ENCODE results near the gene ZNF451.
"Not testable (repeated sequence)": the region's sequence is repeated elsewhere in the genome, so short reads cannot be mapped to it uniquely, and the experiment has no call there.

ZNF451 gene

GRCh38 chr6:57090458-57091067 is 575 bp downstream of the ZNF451 start:
- DNase-seq (ENCODE audit: low read depth in 2 of 2), result not testable (repeated sequence)

- DNase-seq (ENCODE audit: low read depth in 2 of 2), result not testable (repeated sequence)
Measured at GRCh38 chr6:57091375-57091774, 1.4 kb downstream of the ZNF451 start.

GRCh38 chr6:57094689-57095088 is 4.7 kb downstream of the ZNF451 start:
- DNase-seq (ENCODE audit: low read depth in 2 of 2), result no peak

GRCh38 chr6:57097596-57097995 is 7.6 kb downstream of the ZNF451 start:
- no peak for DNase-seq (ENCODE audit: low read depth in 2 of 2)

- no peak for DNase-seq (ENCODE audit: low read depth in 2 of 2)
Measured at GRCh38 chr6:57102976-57103375, 13.0 kb downstream of the ZNF451 start.

- DNase-seq (ENCODE audit: low read depth in 2 of 2), result no peak
Measured at GRCh38 chr6:57104336-57104735, 14.3 kb downstream of the ZNF451 start.

GRCh38 chr6:57106990-57107389 is 17.0 kb downstream of the ZNF451 start:
- DNase-seq (ENCODE audit: low read depth in 2 of 2), result no peak

- DNase-seq (ENCODE audit: low read depth in 2 of 2), result no peak
Measured at GRCh38 chr6:57108691-57109090, 18.7 kb downstream of the ZNF451 start.

- DNase-seq (ENCODE audit: low read depth in 2 of 2), result no peak
Measured at GRCh38 chr6:57109880-57110279, 19.9 kb downstream of the ZNF451 start.

- DNase-seq (ENCODE audit: low read depth in 2 of 2), result no peak
Measured at GRCh38 chr6:57113105-57113504, 23.1 kb downstream of the ZNF451 start.

- DNase-seq (ENCODE audit: low read depth in 2 of 2), result no peak
Measured at GRCh38 chr6:57116776-57117175, 26.8 kb downstream of the ZNF451 start.

- DNase-seq (ENCODE audit: low read depth in 2 of 2), result no peak
Measured at GRCh38 chr6:57117796-57118195, 27.8 kb downstream of the ZNF451 start.

GRCh38 chr6:57123111-57123510 is 33.1 kb downstream of the ZNF451 start:
- no peak for DNase-seq (ENCODE audit: low read depth in 2 of 2)

- DNase-seq (ENCODE audit: low read depth in 2 of 2), result no peak
Measured at GRCh38 chr6:57127763-57128162, 37.8 kb downstream of the ZNF451 start.

GRCh38 chr6:57130661-57131177 is 40.7 kb downstream of the ZNF451 start:
- DNase-seq (ENCODE audit: low read depth in 2 of 2), result no peak

- DNase-seq (ENCODE audit: low read depth in 2 of 2), result no peak
Measured at GRCh38 chr6:57134954-57135353, 45.0 kb downstream of the ZNF451 start.

- no peak for DNase-seq (ENCODE audit: low read depth in 2 of 2)
Measured at GRCh38 chr6:57135885-57136284, 45.9 kb downstream of the ZNF451 start.

- no peak for DNase-seq (ENCODE audit: low read depth in 2 of 2)
Measured at GRCh38 chr6:57137350-57137749, 47.4 kb downstream of the ZNF451 start.

- no peak for DNase-seq (ENCODE audit: low read depth in 2 of 2)
Measured at GRCh38 chr6:57138026-57138425, 48.0 kb downstream of the ZNF451 start.

- DNase-seq (ENCODE audit: low read depth in 2 of 2), result no peak
Measured at GRCh38 chr6:57141451-57142177, 51.6 kb downstream of the ZNF451 start.

GRCh38 chr6:57142178-57142525 is 52.2 kb downstream of the ZNF451 start:
- no peak for DNase-seq (ENCODE audit: low read depth in 2 of 2)

GRCh38 chr6:57143690-57144089 is 53.7 kb downstream of the ZNF451 start:
- no peak for DNase-seq (ENCODE audit: low read depth in 2 of 2)

- DNase-seq (ENCODE audit: low read depth in 2 of 2), result no peak
Measured at GRCh38 chr6:57147401-57147800, 57.4 kb downstream of the ZNF451 start.

All from stimulated activated CD8-positive, alpha-beta memory T cell treated with anti-CD3 and anti-CD28 coated beads, Interleukin-7, amount 100 ng/mL, for 4 hours (primary cell).